ENCODE measurements around the gene ALK. TPM values are rescaled to one million over a fixed set of nuclear protein-coding genes. Genes with fewer than 3 reads are reported as not detected.

ALK gene
- total RNA-seq, 3 donors from 2014 or later, result not detected

GRCh38 chr2:29583104-29583503 lies 338.3 kb downstream of the ALK start:
- H3K4me1 Mint-ChIP-seq (ENCODE audit: low read depth), result no peaks in the 10 kb centered on the region
- no peaks in the 10 kb centered on the region for H3K9me3 Mint-ChIP-seq
- no peak for ATAC-seq
- no peak overlapping the region for H3K4me3 Mint-ChIP-seq
- peaks cover 2% of the 10 kb centered on the region for H3K27me3 Mint-ChIP-seq (ENCODE audit: low read depth)
- H3K36me3 Mint-ChIP-seq (ENCODE audit: insufficient read depth), result no peaks in the 10 kb centered on the region
- DNase-seq, result no peak

- ATAC-seq (no peak), DNase-seq (no peak)
- peaks cover 2% of the 10 kb centered on the region for H3K27me3 Mint-ChIP-seq (ENCODE audit: low read depth)
- no peaks in the 10 kb centered on the region for H3K9me3 Mint-ChIP-seq
- no peaks in the 10 kb centered on the region for H3K36me3 Mint-ChIP-seq (ENCODE audit: insufficient read depth)
- no peaks in the 10 kb centered on the region for H3K4me1 Mint-ChIP-seq (ENCODE audit: low read depth)
- H3K4me3 Mint-ChIP-seq, result no peak overlapping the region
Observed at GRCh38 chr2:29582062-29582461, 339.3 kb downstream of the ALK start.

GRCh38 chr2:29580223-29580622 lies 341.2 kb downstream of the ALK start:
- DNase-seq (no peak), ATAC-seq (no peak)
- Mint-ChIP-seq H3K36me3 (ENCODE audit: insufficient read depth) (no peaks in the 10 kb centered on the region), H3K4me1 (ENCODE audit: low read depth) (no peaks in the 10 kb centered on the region), H3K27me3 (ENCODE audit: low read depth) (peaks cover 2% of the 10 kb centered on the region), H3K9me3 (no peaks in the 10 kb centered on the region), H3K4me3 (no peak overlapping the region)

- Mint-ChIP-seq H3K4me3 (no peak overlapping the region), H3K27me3 (ENCODE audit: low read depth) (peaks cover 2% of the 10 kb centered on the region), H3K9me3 (no peaks in the 10 kb centered on the region), H3K36me3 (ENCODE audit: insufficient read depth) (no peaks in the 10 kb centered on the region), H3K4me1 (ENCODE audit: low read depth) (no peaks in the 10 kb centered on the region)
- ATAC-seq (no peak), DNase-seq (no peak)
Observed at GRCh38 chr2:29579495-29580169, 341.8 kb downstream of the ALK start.

- ATAC-seq, result no peak
- H3K4me3 Mint-ChIP-seq, result no peak overlapping the region
- no peaks in the 10 kb centered on the region for H3K4me1 Mint-ChIP-seq (ENCODE audit: low read depth)
- DNase-seq, result no peak
- H3K9me3 Mint-ChIP-seq, result no peaks in the 10 kb centered on the region
- H3K27me3 Mint-ChIP-seq (ENCODE audit: low read depth), result peaks cover 2% of the 10 kb centered on the region
- no peaks in the 10 kb centered on the region for H3K36me3 Mint-ChIP-seq (ENCODE audit: insufficient read depth)
Observed at GRCh38 chr2:29578084-29578598, 343.2 kb downstream of the ALK start.

- Mint-ChIP-seq H3K27me3 (ENCODE audit: low read depth) (no peaks in the 10 kb centered on the region), H3K4me3 (no peak overlapping the region), H3K9me3 (no peaks in the 10 kb centered on the region), H3K4me1 (ENCODE audit: low read depth) (no peaks in the 10 kb centered on the region), H3K36me3 (ENCODE audit: insufficient read depth) (no peaks in the 10 kb centered on the region)
- DNase-seq (no peak), ATAC-seq (no peak)
Observed at GRCh38 chr2:29576231-29576630, 345.2 kb downstream of the ALK start.

GRCh38 chr2:29575370-29575890 lies 346.0 kb downstream of the ALK start:
- H3K9me3 Mint-ChIP-seq, result no peaks in the 10 kb centered on the region
- no peak overlapping the region for H3K4me3 Mint-ChIP-seq
- no peak for ATAC-seq

GRCh38 chr2:29573612-29574011 lies 347.8 kb downstream of the ALK start:
- Mint-ChIP-seq H3K4me1 (ENCODE audit: low read depth) (no peaks in the 10 kb centered on the region), H3K27me3 (ENCODE audit: low read depth) (no peaks in the 10 kb centered on the region), H3K4me3 (no peak overlapping the region), H3K36me3 (ENCODE audit: insufficient read depth) (no peaks in the 10 kb centered on the region), H3K9me3 (no peaks in the 10 kb centered on the region)
- ATAC-seq, result no peak
- no peak for DNase-seq

More at GRCh38 chr2:29575370-29575890, 346.0 kb downstream of the ALK start:
- H3K27me3 Mint-ChIP-seq (ENCODE audit: low read depth), result no peaks in the 10 kb centered on the region
- DNase-seq, result no peak
- H3K36me3 Mint-ChIP-seq (ENCODE audit: insufficient read depth), result no peaks in the 10 kb centered on the region
- H3K4me1 Mint-ChIP-seq (ENCODE audit: low read depth), result no peaks in the 10 kb centered on the region

- no peaks in the 10 kb centered on the region for H3K4me1 Mint-ChIP-seq (ENCODE audit: low read depth)
- H3K27me3 Mint-ChIP-seq (ENCODE audit: low read depth), result peaks cover 2% of the 10 kb centered on the region
- DNase-seq (no peak), ATAC-seq (no peak)
- no peak overlapping the region for H3K4me3 Mint-ChIP-seq
- H3K36me3 Mint-ChIP-seq (ENCODE audit: insufficient read depth), result no peaks in the 10 kb centered on the region
- no peaks in the 10 kb centered on the region for H3K9me3 Mint-ChIP-seq
Observed at GRCh38 chr2:29573147-29573546, 348.2 kb downstream of the ALK start.

- H3K36me3 Mint-ChIP-seq (ENCODE audit: insufficient read depth), result no peaks in the 10 kb centered on the region
- peaks cover 5% of the 10 kb centered on the region for H3K27me3 Mint-ChIP-seq (ENCODE audit: low read depth)
- H3K4me1 Mint-ChIP-seq (ENCODE audit: low read depth), result no peaks in the 10 kb centered on the region
- H3K9me3 Mint-ChIP-seq, result no peaks in the 10 kb centered on the region
- no peak for DNase-seq
- no peak for ATAC-seq
- H3K4me3 Mint-ChIP-seq, result no peak overlapping the region
Observed at GRCh38 chr2:29570539-29570938, 350.8 kb downstream of the ALK start.

GRCh38 chr2:29567906-29568520 lies 353.4 kb downstream of the ALK start:
- DNase-seq (no peak), ATAC-seq (no peak)
- Mint-ChIP-seq H3K9me3 (no peaks in the 10 kb centered on the region), H3K4me3 (no peak overlapping the region), H3K36me3 (ENCODE audit: insufficient read depth) (no peaks in the 10 kb centered on the region), H3K27me3 (ENCODE audit: low read depth) (peaks cover 13% of the 10 kb centered on the region), H3K4me1 (ENCODE audit: low read depth) (no peaks in the 10 kb centered on the region)

GRCh38 chr2:29563697-29564096 lies 357.7 kb downstream of the ALK start:
- H3K27me3 Mint-ChIP-seq (ENCODE audit: low read depth), result peaks cover 17% of the 10 kb centered on the region
- DNase-seq, result no peak
- H3K9me3 Mint-ChIP-seq, result no peaks in the 10 kb centered on the region
- H3K4me3 Mint-ChIP-seq, result no peak overlapping the region
- H3K36me3 Mint-ChIP-seq (ENCODE audit: insufficient read depth), result no peaks in the 10 kb centered on the region
- ATAC-seq, result no peak
- no peaks in the 10 kb centered on the region for H3K4me1 Mint-ChIP-seq (ENCODE audit: low read depth)

- Mint-ChIP-seq H3K4me3 (no peak overlapping the region), H3K9me3 (no peaks in the 10 kb centered on the region), H3K36me3 (ENCODE audit: insufficient read depth) (no peaks in the 10 kb centered on the region), H3K27me3 (ENCODE audit: low read depth) (peaks cover 15% of the 10 kb centered on the region), H3K4me1 (ENCODE audit: low read depth) (no peaks in the 10 kb centered on the region)
- ATAC-seq (no peak), DNase-seq (no peak)
Observed at GRCh38 chr2:29562896-29563295, 358.5 kb downstream of the ALK start.

- no peaks in the 10 kb centered on the region for H3K9me3 Mint-ChIP-seq
- H3K4me3 Mint-ChIP-seq, result no peak overlapping the region
- H3K27me3 Mint-ChIP-seq (ENCODE audit: low read depth), result peaks cover 12% of the 10 kb centered on the region
- no peaks in the 10 kb centered on the region for H3K36me3 Mint-ChIP-seq (ENCODE audit: insufficient read depth)
- DNase-seq (no peak), ATAC-seq (no peak)
- H3K4me1 Mint-ChIP-seq (ENCODE audit: low read depth), result no peaks in the 10 kb centered on the region
Observed at GRCh38 chr2:29562319-29562718, 359.1 kb downstream of the ALK start.

GRCh38 chr2:29561628-29562027 lies 359.8 kb downstream of the ALK start:
- Mint-ChIP-seq H3K4me1 (ENCODE audit: low read depth) (no peaks in the 10 kb centered on the region), H3K4me3 (no peak overlapping the region), H3K36me3 (ENCODE audit: insufficient read depth) (no peaks in the 10 kb centered on the region), H3K9me3 (no peaks in the 10 kb centered on the region), H3K27me3 (ENCODE audit: low read depth) (peaks cover 14% of the 10 kb centered on the region)
- DNase-seq (no peak), ATAC-seq (no peak)
